Colonic mucosa (tissue), 4 donors: ENCODE results near the gene IPO13. TPM values are rescaled to one million over a fixed set of nuclear protein-coding genes. Genes with fewer than 3 reads are reported as not detected.

Experiments used
- DNase-seq: peaks from one replicate; pipeline ENCODE4 v3.0.0-alpha.2; 2020
- H3K27ac ChIP-seq: fragments of 200-600 bp; one replicate; pipeline ENCODE4 v1.8.0; 2021
- H3K27me3 ChIP-seq: fragments of 200-600 bp; one replicate; pipeline ENCODE4 v1.8.0; 2021
- H3K36me3 ChIP-seq: fragments of 200-600 bp; one replicate; pipeline ENCODE4 v1.8.0; 2021
- H3K4me1 ChIP-seq: fragments of 200-600 bp; one replicate; pipeline ENCODE4 v1.8.0; 2021; ENCODE audit warnings: mild to moderate bottlenecking
- H3K4me3 ChIP-seq: fragments of 200-600 bp; one replicate; pipeline ENCODE4 v1.8.0; 2021
- H3K9ac ChIP-seq, 2 donors: one replicate each; pipeline ENCODE4 v1.7.0; 2013; ENCODE audit warnings: control low read depth in 2 of 2, low read depth in 2 of 2, low read length in 2 of 2
- H3K9me3 ChIP-seq: fragments of 200-600 bp; one replicate; pipeline ENCODE4 v1.8.0; 2021
- intact Hi-C: fragments of 100-400 bp; cut with DNase I; formaldehyde crosslinking; loops from one replicate; pipeline ENCODE4 v1.14.1; 2022
- total RNA-seq, 2 donors: library from RNA; stranded (reverse); fragmentation: NEBNext Ultra II Directional in 1 of 2; extraction: Animal tissue kit (Norgen Biotek cat#: 25700) in 1 of 2; gene quantifications; one replicate each; pipeline ENCODE4 v1.2.1, GENCODE V29; 2021
- TF ChIP-seq, protein P1 (sequence below): fragments of 200-600 bp; IDR thresholded peaks from one replicate; pipeline ENCODE4 v1.8.0; 2022; ENCODE audit warnings: antibody characterized with exemption, mild to moderate bottlenecking
- donor health status: healthy.
- donor health status: DM: no; HTN: no; CAD: no.
- donor health status: DM: no; HTN: no; CAD: no.

The IPO13 gene
- total RNA-seq, 2 donors from 2014 or later = 17.3 to 27.9 TPM

- Histone ChIP-seq H3K27me3 (no peaks in the 10 kb centered on the region), H3K27ac (no peak overlapping the region), H3K36me3 (no peaks in the 10 kb centered on the region), H3K4me1 (peaks cover 12% of the 10 kb centered on the region), H3K4me3 (no peak overlapping the region), H3K9ac (no peak overlapping the region), H3K9me3 (no peaks in the 10 kb centered on the region)
- TF ChIP-seq, protein P1, sequence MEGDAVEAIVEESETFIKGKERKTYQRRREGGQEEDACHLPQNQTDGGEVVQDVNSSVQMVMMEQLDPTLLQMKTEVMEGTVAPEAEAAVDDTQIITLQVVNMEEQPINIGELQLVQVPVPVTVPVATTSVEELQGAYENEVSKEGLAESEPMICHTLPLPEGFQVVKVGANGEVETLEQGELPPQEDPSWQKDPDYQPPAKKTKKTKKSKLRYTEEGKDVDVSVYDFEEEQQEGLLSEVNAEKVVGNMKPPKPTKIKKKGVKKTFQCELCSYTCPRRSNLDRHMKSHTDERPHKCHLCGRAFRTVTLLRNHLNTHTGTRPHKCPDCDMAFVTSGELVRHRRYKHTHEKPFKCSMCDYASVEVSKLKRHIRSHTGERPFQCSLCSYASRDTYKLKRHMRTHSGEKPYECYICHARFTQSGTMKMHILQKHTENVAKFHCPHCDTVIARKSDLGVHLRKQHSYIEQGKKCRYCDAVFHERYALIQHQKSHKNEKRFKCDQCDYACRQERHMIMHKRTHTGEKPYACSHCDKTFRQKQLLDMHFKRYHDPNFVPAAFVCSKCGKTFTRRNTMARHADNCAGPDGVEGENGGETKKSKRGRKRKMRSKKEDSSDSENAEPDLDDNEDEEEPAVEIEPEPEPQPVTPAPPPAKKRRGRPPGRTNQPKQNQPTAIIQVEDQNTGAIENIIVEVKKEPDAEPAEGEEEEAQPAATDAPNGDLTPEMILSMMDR = no peak
- no peak for DNase-seq
- intact Hi-C loops = no loop called here
These were observed 24.7 kb downstream of the IPO13 start for GRCh38 chr1:43971336-43971980.

DNA sequence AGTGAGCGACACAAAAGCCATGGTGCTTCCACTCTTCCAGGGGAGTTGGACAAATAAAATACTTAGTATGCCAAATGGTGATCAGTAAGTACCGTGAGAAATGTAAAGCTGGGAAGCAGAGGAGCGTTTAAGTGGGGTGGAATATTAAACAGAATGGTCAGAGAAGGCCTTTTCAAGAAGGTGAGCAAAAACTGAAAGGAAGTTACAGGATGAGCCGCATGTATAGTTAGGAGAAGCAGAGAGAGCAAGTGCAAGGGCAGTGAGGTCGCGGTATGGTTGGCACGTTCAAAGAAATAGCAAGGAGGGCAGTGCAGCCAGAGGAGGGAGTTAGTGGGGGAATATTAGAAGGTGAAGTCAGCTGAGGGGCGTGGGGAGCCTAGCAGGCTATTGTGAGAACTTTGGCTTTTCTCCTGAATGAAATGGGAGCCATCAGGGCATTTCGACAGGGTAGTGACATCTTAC lies 27.3 kb downstream of the IPO13 start:
- no peaks in the 10 kb centered on the region for H3K27me3 ChIP-seq
- DNase-seq = no peak
- no peaks in the 10 kb centered on the region for H3K9me3 ChIP-seq
- intact Hi-C loops = no loop called here
- TF ChIP-seq, protein P1 = no peak
- peak overlapping the region; percentile 82 for H3K4me3 ChIP-seq
- H3K36me3 ChIP-seq = no peaks in the 10 kb centered on the region
- H3K27ac ChIP-seq = peak overlapping the region; percentile 78
- peak overlapping the region; percentile 77 to 91 for H3K9ac ChIP-seq
- peaks cover 23% of the 10 kb centered on the region for H3K4me1 ChIP-seq

- intact Hi-C loops = no loop called here
These were observed 27.9 kb downstream of the IPO13 start, which contains the start of gene ATP6V0B for GRCh38 chr1:43974443-43975248. TSS of gene ATP6V0B (plus strand) at chr1:43974960. CDS start at chr1:43975041, 81 bp downstream.

GRCh38 chr1:43975249-43975961 lies 28.7 kb downstream of the IPO13 start:
- intact Hi-C loops = no loop called here

More at GRCh38 chr1:43974443-43975248, 27.9 kb downstream of the IPO13 start, which contains the start of gene ATP6V0B:
- peak; percentile 98 for DNase-seq
- Histone ChIP-seq H3K9me3 (no peaks in the 10 kb centered on the region), H3K36me3 (no peaks in the 10 kb centered on the region), H3K4me3 (peak within 1 kb of the TSS; percentile 82), H3K4me1 (peaks cover 23% of the 10 kb centered on the region), H3K9ac (peak within 1 kb of the TSS; percentile 91 to 97), H3K27me3 (no peaks in the 10 kb centered on the region), H3K27ac (peak within 1 kb of the TSS; percentile 78)
- TF ChIP-seq, protein P1 = no peak

More at GRCh38 chr1:43975249-43975961, 28.7 kb downstream of the IPO13 start:
- Histone ChIP-seq H3K4me3 (peak overlapping the region; percentile 82), H3K36me3 (no peaks in the 10 kb centered on the region), H3K9ac (peak overlapping the region; percentile 91 to 97), H3K4me1 (peaks cover 29% of the 10 kb centered on the region), H3K27ac (peak overlapping the region; percentile 78), H3K9me3 (no peaks in the 10 kb centered on the region), H3K27me3 (no peaks in the 10 kb centered on the region)
- DNase-seq = peak; percentile 84
- TF ChIP-seq, protein P1 = no peak
